GM12892 (cell line): ENCODE measurements around the gene KLHL26.

ENCODE experiments used
- POLR2A ChIP-seq: IDR thresholded peaks from 2 replicates; pipeline ENCODE4 v1.6.1; 2011; ENCODE audit warnings: low read depth, low read length, control low read depth
- POLR2AphosphoS5 ChIP-seq: IDR thresholded peaks from 2 replicates; pipeline ENCODE4 v1.6.1; 2011; ENCODE audit warnings: low read depth, low read length, control low read depth
- TAF1 ChIP-seq: IDR thresholded peaks from 2 replicates; pipeline ENCODE4 v1.6.1; 2011; ENCODE audit warnings: low read depth, mild to moderate bottlenecking, control low read depth, low read length, borderline replicate concordance

DNA sequence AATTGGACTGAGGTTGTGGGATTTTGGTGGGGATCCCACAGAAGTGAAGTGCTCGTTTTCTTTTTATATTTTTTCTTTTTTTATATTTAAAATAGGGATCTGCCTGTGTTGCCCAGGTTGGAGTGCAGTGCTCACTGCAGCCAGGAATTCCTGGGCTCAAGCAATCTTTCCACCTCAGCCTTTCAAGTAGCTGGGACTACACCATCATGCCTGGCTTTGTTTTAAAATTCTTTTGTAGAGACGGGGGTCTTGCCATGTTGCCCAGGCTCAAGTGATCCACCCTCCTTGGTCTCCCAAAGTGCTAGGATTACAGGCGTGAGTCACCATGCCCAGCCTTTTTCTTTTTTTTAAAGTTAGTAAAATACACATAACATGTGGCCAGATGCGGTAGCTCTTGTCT lies 67.2 kb downstream of the KLHL26 start:
- no peak for TF ChIP-seq POLR2AphosphoS5
- no peak for TF ChIP-seq TAF1
- TF ChIP-seq POLR2A: no peak
